HepG2 (cell line): ENCODE measurements around the gene STAG3. TPM values are rescaled to one million over a fixed set of nuclear protein-coding genes. Genes with fewer than 3 reads are reported as not detected.

Experiments
- AGO1 ChIP-seq: fragments of 200-400 bp; formaldehyde crosslinking; IDR thresholded peaks from 2 replicates; pipeline ENCODE4 v1.6.1; 2017; ENCODE audit warnings: mild to moderate bottlenecking, low read depth, low read length, moderate library complexity; ENCODE audit not compliant: poor library complexity, severe bottlenecking
- BCL6 ChIP-seq: IDR thresholded peaks from 2 replicates; pipeline ENCODE4 v1.6.1; 2016; ENCODE audit warnings: missing genetic modification reagents, missing compliant biosample characterization
- PITX1 ChIP-seq: sonication (generic); formaldehyde crosslinking; IDR thresholded peaks from 2 replicates; pipeline ENCODE4 v1.5.1; 2020; ENCODE audit warnings: mild to moderate bottlenecking, missing genetic modification reagents
- RFXAP ChIP-seq: sonication (generic); formaldehyde crosslinking; IDR thresholded peaks from 2 replicates; pipeline ENCODE4 v1.4.0; 2020; ENCODE audit warnings: missing genetic modification reagents, borderline replicate concordance
- SMYD3 ChIP-seq: sonication (generic); formaldehyde crosslinking; IDR thresholded peaks from 2 replicates; pipeline ENCODE4 v1.8.1; 2023; ENCODE audit warnings: mild to moderate bottlenecking, missing genetic modification reagents
- SOX5 ChIP-seq: IDR thresholded peaks from 2 replicates; pipeline ENCODE4 v1.6.1; 2016; ENCODE audit warnings: borderline replicate concordance
- ZFP90 ChIP-seq: sonication (generic); formaldehyde crosslinking; IDR thresholded peaks from 2 replicates; pipeline ENCODE4 v1.8.0; 2022; ENCODE audit warnings: missing genetic modification reagents, mild to moderate bottlenecking, inconsistent platforms, borderline replicate concordance
- ZNF34 ChIP-seq: sonication (generic); formaldehyde crosslinking; IDR thresholded peaks from 2 replicates; pipeline ENCODE4 v1.4.0; 2020; ENCODE audit warnings: mild to moderate bottlenecking, missing genetic modification reagents, borderline replicate concordance
- ZNF546 ChIP-seq: sonication (generic); formaldehyde crosslinking; conservative IDR thresholded peaks from 2 replicates; pipeline ENCODE4 v1.8.1; 2023; ENCODE audit warnings: mild to moderate bottlenecking, missing genetic modification reagents
- polyA plus RNA-seq, 8 experiments: library from polyadenylated mRNA; depleted of rRNA in 3 of 8; stranded (reverse) in 7 of 8; unstranded in 1 of 8; fragments of >200 nt; fragmentation: Illumina TruSeq in 4 of 8; extraction: Trizol in 4 of 8; gene quantifications; 2 replicates each; pipeline versions ENCODE4 v1.2.1 to v1.2.3, GENCODE V29; 2011 to 2016; ENCODE audit warnings: low read depth in 4 of 8, missing spikeins in 1 of 8, mixed read lengths in 1 of 8; ENCODE audit not compliant: insufficient read depth in 1 of 8
- total RNA-seq, 5 experiments: library from RNA; depleted of rRNA; stranded (reverse); fragments of >200 nt; fragmentation: Illumina TruSeq; extraction: Trizol; gene quantifications; 2 replicates each; pipeline ENCODE4 v1.2.3, GENCODE V29; 2016; ENCODE audit warnings: low read depth in 1 of 5
- TF ChIP-seq, protein P1 (sequence below): IDR thresholded peaks from 2 replicates; pipeline ENCODE4 v1.6.1; 2016; ENCODE audit warnings: mild to moderate bottlenecking
- TF ChIP-seq, protein P2 (sequence below): sonication (generic); formaldehyde crosslinking; IDR thresholded peaks from 2 replicates; pipeline ENCODE4 v1.8.0; 2022; ENCODE audit warnings: missing genetic modification reagents, mild to moderate bottlenecking, moderate library complexity, borderline replicate concordance
- TF ChIP-seq, protein P3 (sequence below): sonication (generic); formaldehyde crosslinking; IDR thresholded peaks from 2 replicates; pipeline ENCODE4 v1.4.0; 2020; ENCODE audit warnings: missing genetic modification reagents
- TF ChIP-seq, protein P4 (sequence below): sonication (generic); formaldehyde crosslinking; IDR thresholded peaks from 2 replicates; pipeline ENCODE4 v1.8.1; 2023; ENCODE audit warnings: mild to moderate bottlenecking, inconsistent platforms, moderate library complexity, missing genetic modification reagents, borderline replicate concordance

Gene STAG3
- total and polyA plus RNA-seq, 2 of the 13 experiments (the other 11 are each of a cell fraction or from before 2014, with no cell fraction given) = 0.09 to 0.33 TPM

DNA sequence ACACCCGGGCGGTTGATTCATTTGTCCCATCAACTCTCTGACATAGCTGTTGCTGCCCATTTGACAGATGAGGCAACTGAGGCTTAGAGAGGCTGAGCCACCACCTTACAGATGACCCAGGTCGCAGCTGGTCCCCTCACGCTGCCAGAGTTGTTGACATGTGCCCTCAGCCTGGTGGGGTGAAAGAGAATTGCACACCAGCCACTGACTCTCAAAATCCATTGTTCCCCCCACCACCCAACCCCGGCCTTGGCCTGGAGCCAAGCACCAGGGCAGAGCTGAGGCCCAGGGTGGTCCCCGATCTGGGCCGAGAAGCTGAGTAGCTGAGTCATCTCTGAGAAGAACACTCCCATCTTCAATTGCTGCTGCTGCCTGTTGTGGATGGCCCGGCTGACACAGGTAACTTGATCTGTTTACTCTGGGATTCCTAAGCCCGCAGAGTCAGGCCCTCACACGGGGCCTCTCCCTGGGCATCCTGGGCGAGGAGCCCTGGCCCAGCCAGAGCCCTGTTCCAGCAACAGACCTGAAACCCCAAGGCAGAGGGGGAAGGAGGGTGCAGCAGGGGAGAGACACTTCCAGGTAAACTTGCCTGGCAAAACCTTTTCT, 69.5 kb downstream of the STAG3 start (continued):
- TF ChIP-seq, protein P1, sequence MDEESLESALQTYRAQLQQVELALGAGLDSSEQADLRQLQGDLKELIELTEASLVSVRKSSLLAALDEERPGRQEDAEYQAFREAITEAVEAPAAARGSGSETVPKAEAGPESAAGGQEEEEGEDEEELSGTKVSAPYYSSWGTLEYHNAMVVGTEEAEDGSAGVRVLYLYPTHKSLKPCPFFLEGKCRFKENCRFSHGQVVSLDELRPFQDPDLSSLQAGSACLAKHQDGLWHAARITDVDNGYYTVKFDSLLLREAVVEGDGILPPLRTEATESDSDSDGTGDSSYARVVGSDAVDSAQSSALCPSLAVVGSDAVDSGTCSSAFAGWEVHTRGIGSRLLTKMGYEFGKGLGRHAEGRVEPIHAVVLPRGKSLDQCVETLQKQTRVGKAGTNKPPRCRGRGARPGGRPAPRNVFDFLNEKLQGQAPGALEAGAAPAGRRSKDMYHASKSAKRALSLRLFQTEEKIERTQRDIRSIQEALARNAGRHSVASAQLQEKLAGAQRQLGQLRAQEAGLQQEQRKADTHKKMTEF (CRISPR knock-in tag) = peak; percentile 65
- TF ChIP-seq, protein P2, sequence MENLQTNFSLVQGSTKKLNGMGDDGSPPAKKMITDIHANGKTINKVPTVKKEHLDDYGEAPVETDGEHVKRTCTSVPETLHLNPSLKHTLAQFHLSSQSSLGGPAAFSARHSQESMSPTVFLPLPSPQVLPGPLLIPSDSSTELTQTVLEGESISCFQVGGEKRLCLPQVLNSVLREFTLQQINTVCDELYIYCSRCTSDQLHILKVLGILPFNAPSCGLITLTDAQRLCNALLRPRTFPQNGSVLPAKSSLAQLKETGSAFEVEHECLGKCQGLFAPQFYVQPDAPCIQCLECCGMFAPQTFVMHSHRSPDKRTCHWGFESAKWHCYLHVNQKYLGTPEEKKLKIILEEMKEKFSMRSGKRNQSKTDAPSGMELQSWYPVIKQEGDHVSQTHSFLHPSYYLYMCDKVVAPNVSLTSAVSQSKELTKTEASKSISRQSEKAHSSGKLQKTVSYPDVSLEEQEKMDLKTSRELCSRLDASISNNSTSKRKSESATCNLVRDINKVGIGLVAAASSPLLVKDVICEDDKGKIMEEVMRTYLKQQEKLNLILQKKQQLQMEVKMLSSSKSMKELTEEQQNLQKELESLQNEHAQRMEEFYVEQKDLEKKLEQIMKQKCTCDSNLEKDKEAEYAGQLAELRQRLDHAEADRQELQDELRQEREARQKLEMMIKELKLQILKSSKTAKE (CRISPR knock-in tag) = peak; percentile 67; the same call in 1 of the 2 replicates
- TF ChIP-seq BCL6 (CRISPR knock-in tag) (no peak), SMYD3 (CRISPR knock-in tag) (no peak), AGO1 (no peak), ZNF34 (CRISPR knock-in tag) (no peak), PITX1 (CRISPR knock-in tag) (peak; percentile 93), SOX5 (CRISPR knock-in tag) (peak; percentile 74; the same call in 1 of the 2 replicates), ZNF546 (CRISPR knock-in tag) (no peak), ZFP90 (CRISPR knock-in tag) (no peak), RFXAP (CRISPR knock-in tag) (no peak)
- TF ChIP-seq, protein P3, sequence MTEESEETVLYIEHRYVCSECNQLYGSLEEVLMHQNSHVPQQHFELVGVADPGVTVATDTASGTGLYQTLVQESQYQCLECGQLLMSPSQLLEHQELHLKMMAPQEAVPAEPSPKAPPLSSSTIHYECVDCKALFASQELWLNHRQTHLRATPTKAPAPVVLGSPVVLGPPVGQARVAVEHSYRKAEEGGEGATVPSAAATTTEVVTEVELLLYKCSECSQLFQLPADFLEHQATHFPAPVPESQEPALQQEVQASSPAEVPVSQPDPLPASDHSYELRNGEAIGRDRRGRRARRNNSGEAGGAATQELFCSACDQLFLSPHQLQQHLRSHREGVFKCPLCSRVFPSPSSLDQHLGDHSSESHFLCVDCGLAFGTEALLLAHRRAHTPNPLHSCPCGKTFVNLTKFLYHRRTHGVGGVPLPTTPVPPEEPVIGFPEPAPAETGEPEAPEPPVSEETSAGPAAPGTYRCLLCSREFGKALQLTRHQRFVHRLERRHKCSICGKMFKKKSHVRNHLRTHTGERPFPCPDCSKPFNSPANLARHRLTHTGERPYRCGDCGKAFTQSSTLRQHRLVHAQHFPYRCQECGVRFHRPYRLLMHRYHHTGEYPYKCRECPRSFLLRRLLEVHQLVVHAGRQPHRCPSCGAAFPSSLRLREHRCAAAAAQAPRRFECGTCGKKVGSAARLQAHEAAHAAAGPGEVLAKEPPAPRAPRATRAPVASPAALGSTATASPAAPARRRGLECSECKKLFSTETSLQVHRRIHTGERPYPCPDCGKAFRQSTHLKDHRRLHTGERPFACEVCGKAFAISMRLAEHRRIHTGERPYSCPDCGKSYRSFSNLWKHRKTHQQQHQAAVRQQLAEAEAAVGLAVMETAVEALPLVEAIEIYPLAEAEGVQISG = peak; percentile 32; the same call in 1 of the 2 replicates
- TF ChIP-seq, protein P4, sequence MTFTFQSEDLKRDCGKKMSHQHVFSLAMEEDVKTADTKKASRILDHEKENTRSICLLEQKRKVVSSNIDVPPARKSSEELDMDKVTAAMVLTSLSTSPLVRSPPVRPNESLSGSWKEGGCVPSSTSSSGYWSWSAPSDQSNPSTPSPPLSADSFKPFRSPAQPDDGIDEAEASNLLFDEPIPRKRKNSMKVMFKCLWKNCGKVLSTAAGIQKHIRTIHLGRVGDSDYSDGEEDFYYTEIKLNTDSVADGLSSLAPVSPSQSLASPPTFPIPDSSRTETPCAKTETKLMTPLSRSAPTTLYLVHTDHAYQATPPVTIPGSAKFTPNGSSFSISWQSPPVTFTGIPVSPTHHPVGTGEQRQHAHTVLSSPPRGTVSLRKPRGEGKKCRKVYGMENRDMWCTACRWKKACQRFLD (CRISPR knock-in tag) = no peak
